ENCODE data around the gene GPR15LG. TPM values are rescaled to one million over a fixed set of nuclear protein-coding genes. Genes with fewer than 3 reads are reported as not detected.

Gene GPR15LG
- total and polyA plus RNA-seq, 4 donors, result 0.59 to 1.0 TPM; not detected in 2

GRCh38 chr10:84213076-84213475 is 39.5 kb downstream of the GPR15LG start:
- H3K4me1 ChIP-seq (ENCODE audit: control insufficient read depth in 1 of 2, insufficient read depth in 2 of 2, low read length in 2 of 2), result no peaks in the 10 kb centered on the region
- H3K4me3 ChIP-seq (ENCODE audit: low read length in 2 of 2), result no peak overlapping the region
- no peaks in the 10 kb centered on the region for H3K27me3 ChIP-seq (ENCODE audit: control insufficient read depth in 1 of 2, insufficient read depth in 2 of 2, low read length in 1 of 2)
- no peaks in the 10 kb centered on the region for H3K36me3 ChIP-seq (ENCODE audit: control insufficient read depth in 1 of 2, insufficient read depth in 2 of 2, low read length in 1 of 2)
- ATAC-seq (ENCODE audit: low FRiP score) (no peak), DNase-seq (no peak)
- intact Hi-C loops (cut with DNase I), result no loop called here
- WGBS, 2 donors, result 87% methylated on average over 11 of the region's 11 CpGs
- H3K9me3 ChIP-seq (ENCODE audit: control insufficient read depth, low read length), result no peaks in the 10 kb centered on the region
- no peak overlapping the region for H3K27ac ChIP-seq (ENCODE audit: low read depth in 1 of 2, low read length in 2 of 2)

GRCh38 chr10:84214046-84214572 is 40.5 kb downstream of the GPR15LG start:
- no peaks in the 10 kb centered on the region for H3K4me1 ChIP-seq (ENCODE audit: control insufficient read depth in 1 of 2, insufficient read depth in 2 of 2, low read length in 2 of 2)
- no peaks in the 10 kb centered on the region for H3K27me3 ChIP-seq (ENCODE audit: control insufficient read depth in 1 of 2, insufficient read depth in 2 of 2, low read length in 1 of 2)
- ATAC-seq (ENCODE audit: low FRiP score) (no peak), DNase-seq (no peak)
- no peak overlapping the region for H3K27ac ChIP-seq (ENCODE audit: low read depth in 1 of 2, low read length in 2 of 2)
- 65 to 83% methylated on average over 24 to 25 of the region's 25 CpGs for WGBS, 2 donors
- H3K4me3 ChIP-seq (ENCODE audit: low read length in 2 of 2), result no peak overlapping the region
- intact Hi-C loops (cut with DNase I), result no loop called here
- H3K36me3 ChIP-seq (ENCODE audit: control insufficient read depth in 1 of 2, insufficient read depth in 2 of 2, low read length in 1 of 2), result no peaks in the 10 kb centered on the region
- no peaks in the 10 kb centered on the region for H3K9me3 ChIP-seq (ENCODE audit: control insufficient read depth, low read length)

GRCh38 chr10:84214612-84215235 is 41.1 kb downstream of the GPR15LG start:
- H3K27me3 ChIP-seq (ENCODE audit: control insufficient read depth in 1 of 2, insufficient read depth in 2 of 2, low read length in 1 of 2), result no peaks in the 10 kb centered on the region
- H3K9me3 ChIP-seq (ENCODE audit: control insufficient read depth, low read length), result no peaks in the 10 kb centered on the region
- H3K4me3 ChIP-seq (ENCODE audit: low read length in 2 of 2), result no peak overlapping the region
- ATAC-seq (ENCODE audit: low FRiP score), result no peak
- intact Hi-C loops (cut with DNase I), result no loop called here
- no peak overlapping the region for H3K27ac ChIP-seq (ENCODE audit: low read depth in 1 of 2, low read length in 2 of 2)
- DNase-seq, result no peak
- WGBS, 2 donors, result 52 to 55% methylated on average over 12 of the region's 12 CpGs
- no peaks in the 10 kb centered on the region for H3K36me3 ChIP-seq (ENCODE audit: control insufficient read depth in 1 of 2, insufficient read depth in 2 of 2, low read length in 1 of 2)
- H3K4me1 ChIP-seq (ENCODE audit: control insufficient read depth in 1 of 2, insufficient read depth in 2 of 2, low read length in 2 of 2), result no peaks in the 10 kb centered on the region

DNA sequence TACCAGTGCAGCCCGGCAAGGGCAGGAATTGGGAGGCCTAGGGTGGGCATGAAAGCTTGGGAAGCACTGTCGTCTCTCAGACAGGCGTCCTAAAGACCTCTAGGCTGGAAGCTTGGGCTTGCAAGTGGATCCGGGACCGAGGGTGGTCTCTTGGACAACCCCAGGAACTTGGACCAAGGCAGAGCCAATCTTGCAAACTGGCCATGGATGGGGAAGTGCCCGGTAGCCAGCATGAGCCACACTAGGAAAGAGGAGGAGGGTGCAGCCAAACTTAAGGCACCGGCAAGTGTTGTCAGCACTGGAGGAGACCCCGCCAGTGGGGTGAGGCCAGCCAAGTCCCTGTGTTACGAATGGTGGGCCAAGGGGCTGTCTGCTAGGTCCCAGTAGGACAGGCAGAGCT is 43.2 kb downstream of the GPR15LG start:
- ATAC-seq (ENCODE audit: low FRiP score) (no peak), DNase-seq (no peak)
- H3K27me3 ChIP-seq (ENCODE audit: control insufficient read depth in 1 of 2, insufficient read depth in 2 of 2, low read length in 1 of 2), result no peaks in the 10 kb centered on the region
- WGBS, 2 donors, result 81 to 84% methylated on average over 9 of the region's 9 CpGs
- H3K9me3 ChIP-seq (ENCODE audit: control insufficient read depth, low read length), result no peaks in the 10 kb centered on the region
- no peaks in the 10 kb centered on the region for H3K4me1 ChIP-seq (ENCODE audit: control insufficient read depth in 1 of 2, insufficient read depth in 2 of 2, low read length in 2 of 2)
- H3K4me3 ChIP-seq (ENCODE audit: low read length in 2 of 2), result no peak overlapping the region
- intact Hi-C loops (cut with DNase I), result no loop called here
- no peak overlapping the region for H3K27ac ChIP-seq (ENCODE audit: low read depth in 1 of 2, low read length in 2 of 2)
- no peaks in the 10 kb centered on the region for H3K36me3 ChIP-seq (ENCODE audit: control insufficient read depth in 1 of 2, insufficient read depth in 2 of 2, low read length in 1 of 2)

- Histone ChIP-seq H3K27me3 (ENCODE audit: control insufficient read depth in 1 of 2, insufficient read depth in 2 of 2, low read length in 1 of 2) (no peaks in the 10 kb centered on the region), H3K9me3 (ENCODE audit: control insufficient read depth, low read length) (no peaks in the 10 kb centered on the region), H3K36me3 (ENCODE audit: control insufficient read depth in 1 of 2, insufficient read depth in 2 of 2, low read length in 1 of 2) (no peaks in the 10 kb centered on the region), H3K4me1 (ENCODE audit: control insufficient read depth in 1 of 2, insufficient read depth in 2 of 2, low read length in 2 of 2) (no peaks in the 10 kb centered on the region), H3K27ac (ENCODE audit: low read depth in 1 of 2, low read length in 2 of 2) (no peak overlapping the region), H3K4me3 (ENCODE audit: low read length in 2 of 2) (no peak overlapping the region)
- WGBS, 2 donors, result 84 to 87% methylated on average over 4 of the region's 4 CpGs
- intact Hi-C loops (cut with DNase I), result no loop called here
- DNase-seq (no peak), ATAC-seq (ENCODE audit: low FRiP score) (no peak)
Measured at GRCh38 chr10:84217746-84218145, 44.1 kb downstream of the GPR15LG start.

DNA sequence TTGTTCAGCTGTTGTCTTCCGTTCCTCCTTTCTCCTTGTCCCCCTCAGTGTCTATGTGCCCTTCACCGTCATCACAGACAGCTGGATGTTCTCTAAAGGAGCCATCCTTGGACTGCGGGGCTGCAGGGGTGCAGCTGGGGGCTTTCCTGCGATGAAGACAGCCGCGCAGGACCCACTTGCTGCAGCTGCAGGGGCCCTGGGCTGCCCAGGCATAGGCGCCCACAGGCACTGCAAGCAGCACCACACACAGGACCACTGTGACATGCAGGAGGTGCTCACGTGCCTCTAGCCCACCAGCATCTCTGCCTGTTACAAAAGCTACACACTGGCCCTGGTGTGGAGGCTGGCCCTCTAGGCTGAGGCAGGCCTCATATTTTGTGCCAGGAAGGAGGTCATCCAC is 48.3 kb downstream of the GPR15LG start:
- Histone ChIP-seq H3K4me1 (ENCODE audit: control insufficient read depth in 1 of 2, insufficient read depth in 2 of 2, low read length in 2 of 2) (no peaks in the 10 kb centered on the region), H3K36me3 (ENCODE audit: control insufficient read depth in 1 of 2, insufficient read depth in 2 of 2, low read length in 1 of 2) (no peaks in the 10 kb centered on the region), H3K27me3 (ENCODE audit: control insufficient read depth in 1 of 2, insufficient read depth in 2 of 2, low read length in 1 of 2) (no peaks in the 10 kb centered on the region), H3K4me3 (ENCODE audit: low read length in 2 of 2) (no peak overlapping the region), H3K9me3 (ENCODE audit: control insufficient read depth, low read length) (peaks cover 2% of the 10 kb centered on the region), H3K27ac (ENCODE audit: low read depth in 1 of 2, low read length in 2 of 2) (no peak overlapping the region)
- 70 to 85% methylated on average over 8 of the region's 8 CpGs for WGBS, 2 donors
- intact Hi-C loops (cut with DNase I), result no loop called here
- DNase-seq (no peak), ATAC-seq (ENCODE audit: low FRiP score) (no peak)

DNA sequence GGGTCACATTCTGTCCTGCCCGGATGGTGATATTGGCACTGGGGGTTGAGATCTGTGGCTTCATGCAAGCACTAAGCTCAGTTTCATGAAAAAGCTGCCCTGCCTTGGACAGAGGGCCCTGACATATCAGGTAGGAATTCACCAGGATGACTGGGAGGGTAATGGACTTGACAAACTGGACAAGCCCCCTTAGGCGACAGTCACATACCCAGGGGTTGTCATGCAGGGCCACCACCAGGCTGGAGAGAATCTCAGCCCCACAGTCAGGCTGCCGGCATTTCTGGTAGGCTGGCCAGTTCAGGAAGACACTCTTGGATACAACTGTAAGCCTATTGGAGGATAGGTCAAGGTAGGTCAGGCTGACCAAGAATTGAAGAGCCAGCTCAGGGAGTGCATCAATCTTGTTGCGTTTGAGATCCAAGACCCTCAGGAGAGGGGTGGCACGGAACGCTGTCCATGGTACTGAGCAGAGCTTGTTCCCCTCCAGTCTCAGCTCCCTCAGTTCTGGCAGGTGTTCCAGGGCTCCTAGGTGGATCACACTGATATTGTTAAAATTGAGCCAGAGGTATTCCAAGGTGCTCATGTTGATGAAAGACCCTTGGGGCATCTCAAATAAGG is 50.9 kb downstream of the GPR15LG start:
- WGBS, 2 donors, result 48 to 57% methylated on average over 6 of the region's 6 CpGs
- no peaks in the 10 kb centered on the region for H3K4me1 ChIP-seq (ENCODE audit: control insufficient read depth in 1 of 2, insufficient read depth in 2 of 2, low read length in 2 of 2)
- H3K9me3 ChIP-seq (ENCODE audit: control insufficient read depth, low read length), result peaks cover 2% of the 10 kb centered on the region
- no peaks in the 10 kb centered on the region for H3K36me3 ChIP-seq (ENCODE audit: control insufficient read depth in 1 of 2, insufficient read depth in 2 of 2, low read length in 1 of 2)
- peaks cover 0 to 1% of the 10 kb centered on the region in 2 donors for H3K27me3 ChIP-seq (ENCODE audit: control insufficient read depth in 1 of 2, insufficient read depth in 2 of 2, low read length in 1 of 2)
- no peak for ATAC-seq (ENCODE audit: low FRiP score)
- no peak overlapping the region for H3K27ac ChIP-seq (ENCODE audit: low read depth in 1 of 2, low read length in 2 of 2)
- intact Hi-C loops (cut with DNase I), result no loop called here
- H3K4me3 ChIP-seq (ENCODE audit: low read length in 2 of 2), result no peak overlapping the region
- DNase-seq, result no peak

DNA sequence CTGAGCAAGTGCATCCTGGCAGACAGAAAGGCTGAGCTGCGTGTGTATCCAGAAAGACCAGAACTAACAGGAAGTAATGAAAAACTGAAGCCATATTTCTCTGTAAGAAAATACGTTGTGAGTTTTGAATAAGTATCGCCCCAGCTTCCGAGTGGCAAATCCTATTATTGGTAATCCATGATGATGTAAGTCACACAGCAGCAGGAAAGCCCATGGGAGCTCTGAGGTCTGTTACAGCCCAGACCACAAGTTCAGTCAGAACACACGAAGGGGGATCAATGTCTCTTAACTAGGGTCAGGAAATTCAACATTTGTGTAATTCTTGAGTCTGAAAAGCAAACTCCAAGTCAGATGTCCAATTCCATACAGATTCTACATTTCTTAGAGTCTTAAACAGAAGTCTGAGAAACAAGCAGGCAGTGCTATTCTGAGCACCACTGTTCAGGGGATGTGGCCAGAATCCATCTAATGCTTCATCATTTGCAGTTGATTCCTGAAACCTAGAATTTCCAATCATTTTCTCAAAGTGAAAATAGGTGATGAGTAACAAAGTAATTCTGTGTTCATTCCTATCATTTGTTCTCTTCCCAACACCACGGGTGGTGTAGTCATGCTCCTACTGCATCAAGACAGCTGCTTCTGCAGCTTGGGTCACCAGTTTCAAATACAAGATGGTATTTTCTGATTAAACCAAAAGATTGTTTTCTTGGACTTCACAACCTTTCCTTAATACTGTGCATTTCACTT is 52.0 kb downstream of the GPR15LG start, which contains the start of gene LRIT2:
TSS of gene LRIT2 (minus strand) at position 118 of the 747 bp plus-strand sequence. CDS start at position 94, 24 bp downstream.
- 65 to 70% methylated on average over 6 of the region's 6 CpGs for WGBS, 2 donors
- no peak within 1 kb of the TSS for H3K4me3 ChIP-seq (ENCODE audit: low read length in 2 of 2)
- no peak for ATAC-seq (ENCODE audit: low FRiP score)
- peaks cover 2% of the 10 kb centered on the region for H3K9me3 ChIP-seq (ENCODE audit: control insufficient read depth, low read length)
- no peak for DNase-seq
- H3K27ac ChIP-seq (ENCODE audit: low read depth in 1 of 2, low read length in 2 of 2), result no peak within 1 kb of the TSS
- H3K4me1 ChIP-seq (ENCODE audit: control insufficient read depth in 1 of 2, insufficient read depth in 2 of 2, low read length in 2 of 2), result no peaks in the 10 kb centered on the region
- intact Hi-C loops (cut with DNase I), result no loop called here
- no peaks in the 10 kb centered on the region for H3K36me3 ChIP-seq (ENCODE audit: control insufficient read depth in 1 of 2, insufficient read depth in 2 of 2, low read length in 1 of 2)
- peaks cover 0 to 1% of the 10 kb centered on the region in 2 donors for H3K27me3 ChIP-seq (ENCODE audit: control insufficient read depth in 1 of 2, insufficient read depth in 2 of 2, low read length in 1 of 2)
